PC-9 (cell line): ENCODE data around the gene USP10.

Experiments used
- EZH2 ChIP-seq: fragments of 200-600 bp; sonication (generic); IDR thresholded peaks from 2 replicates; pipeline ENCODE4 v1.8.0; 2017; ENCODE audit warnings: antibody characterized with exemption, low read depth
- TF ChIP-seq, protein P1 (sequence below): fragments of 200-600 bp; sonication (generic); conservative IDR thresholded peaks from 2 replicates; pipeline ENCODE4 v1.6.1; 2017; ENCODE audit warnings: mixed run types, antibody characterized with exemption, mild to moderate bottlenecking, moderate library complexity

DNA sequence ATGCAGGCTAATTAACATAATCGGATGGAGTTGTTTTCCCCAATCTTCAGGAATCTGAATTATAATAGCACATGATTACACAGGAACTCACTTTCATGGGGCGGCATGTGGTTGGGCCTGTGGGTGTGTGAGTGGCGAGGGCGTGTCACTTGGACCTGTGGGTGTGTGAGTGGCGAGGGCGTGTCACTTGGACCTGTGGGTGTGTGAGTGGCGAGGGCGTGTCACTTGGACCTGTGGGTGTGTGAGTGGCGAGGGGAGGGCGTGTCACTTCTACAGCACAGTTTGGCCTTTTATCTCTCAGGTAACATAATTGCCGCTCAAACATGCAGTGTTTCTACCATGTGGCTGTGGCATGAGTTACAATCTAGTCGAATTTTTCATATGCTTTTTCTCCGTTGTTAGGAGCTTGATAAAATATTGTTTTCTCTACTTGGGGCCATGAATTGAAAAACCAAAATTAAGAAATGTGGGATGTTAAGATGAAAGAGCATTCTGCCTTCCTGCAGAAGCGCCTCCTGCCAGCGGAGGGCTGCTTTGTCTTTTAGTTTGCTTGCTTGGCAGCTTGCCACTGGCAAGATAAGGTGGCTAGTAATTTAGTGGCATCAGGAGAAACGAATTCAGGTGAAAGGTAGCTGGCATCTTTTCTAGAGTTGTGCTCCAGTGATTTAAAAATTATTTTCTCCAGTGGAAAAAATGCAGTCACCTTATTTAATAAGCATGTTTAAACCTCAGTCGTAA lies 36.2 kb downstream of the USP10 start:
- TF ChIP-seq, protein P1, sequence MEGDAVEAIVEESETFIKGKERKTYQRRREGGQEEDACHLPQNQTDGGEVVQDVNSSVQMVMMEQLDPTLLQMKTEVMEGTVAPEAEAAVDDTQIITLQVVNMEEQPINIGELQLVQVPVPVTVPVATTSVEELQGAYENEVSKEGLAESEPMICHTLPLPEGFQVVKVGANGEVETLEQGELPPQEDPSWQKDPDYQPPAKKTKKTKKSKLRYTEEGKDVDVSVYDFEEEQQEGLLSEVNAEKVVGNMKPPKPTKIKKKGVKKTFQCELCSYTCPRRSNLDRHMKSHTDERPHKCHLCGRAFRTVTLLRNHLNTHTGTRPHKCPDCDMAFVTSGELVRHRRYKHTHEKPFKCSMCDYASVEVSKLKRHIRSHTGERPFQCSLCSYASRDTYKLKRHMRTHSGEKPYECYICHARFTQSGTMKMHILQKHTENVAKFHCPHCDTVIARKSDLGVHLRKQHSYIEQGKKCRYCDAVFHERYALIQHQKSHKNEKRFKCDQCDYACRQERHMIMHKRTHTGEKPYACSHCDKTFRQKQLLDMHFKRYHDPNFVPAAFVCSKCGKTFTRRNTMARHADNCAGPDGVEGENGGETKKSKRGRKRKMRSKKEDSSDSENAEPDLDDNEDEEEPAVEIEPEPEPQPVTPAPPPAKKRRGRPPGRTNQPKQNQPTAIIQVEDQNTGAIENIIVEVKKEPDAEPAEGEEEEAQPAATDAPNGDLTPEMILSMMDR, result no peak; the same call in 1 of the 2 replicates
- no peak for TF ChIP-seq EZH2
